Measurements from ENCODE around the gene SYT17.
"Not testable (repeated sequence)": the region's sequence is repeated elsewhere in the genome, so short reads cannot be mapped to it uniquely, and the experiment has no call there.

Gene SYT17

DNA sequence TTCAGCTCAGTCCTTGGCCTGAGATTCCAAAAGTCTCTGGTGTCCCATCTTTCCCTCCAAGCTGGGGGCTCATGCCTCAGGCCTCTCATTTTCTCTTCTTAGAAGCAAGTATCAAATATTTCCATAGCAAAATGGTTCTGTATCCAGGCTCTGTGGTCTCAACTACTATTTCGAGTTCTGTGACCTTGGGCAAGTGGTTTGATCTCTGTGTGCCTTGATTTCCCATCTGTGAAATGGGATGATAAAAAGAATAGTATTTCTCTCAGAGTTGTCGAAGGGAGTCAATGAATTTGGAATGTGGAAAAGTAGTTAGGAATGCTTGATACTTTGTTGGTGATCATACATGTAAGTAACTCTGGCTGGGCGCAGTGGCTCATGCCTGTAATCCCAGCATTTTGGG, 6.4 kb downstream of the SYT17 start:
- DNase-seq: no peak

DNA sequence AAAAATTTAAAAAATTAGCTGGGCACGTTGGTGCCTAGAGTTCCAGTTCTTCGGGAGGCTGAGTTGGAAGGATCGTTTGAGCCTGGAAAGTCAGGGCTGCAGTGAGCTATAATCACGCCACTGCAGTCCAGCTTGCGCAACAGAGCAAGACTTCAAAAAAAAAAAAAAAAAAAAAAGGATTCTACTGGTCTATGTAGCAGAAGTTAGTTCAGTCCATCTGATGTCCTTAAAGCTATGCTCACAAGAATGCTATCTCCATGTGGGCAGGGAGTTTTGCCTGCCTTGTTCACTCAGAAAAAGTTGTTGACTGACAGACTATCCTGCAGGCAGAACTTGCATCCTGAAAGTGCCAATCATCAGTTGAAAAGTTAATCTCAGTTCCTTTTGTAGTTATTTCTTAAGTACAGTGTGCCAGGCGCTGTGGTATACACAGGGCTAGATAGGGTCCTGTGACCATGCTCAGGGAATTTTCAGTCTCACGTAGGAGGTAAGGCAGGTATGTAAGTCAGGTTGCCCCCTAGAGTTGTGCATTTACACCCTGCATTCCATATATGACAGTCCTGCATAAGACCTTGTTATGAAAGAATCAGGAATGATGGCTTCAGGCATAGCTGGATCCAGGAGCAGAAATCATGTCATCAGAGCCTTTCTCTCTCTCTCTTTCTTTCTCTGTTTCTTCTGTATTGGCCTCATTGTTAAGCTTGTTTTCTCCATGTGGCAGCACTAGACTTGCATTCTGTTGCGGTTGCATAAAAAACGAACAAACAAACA, 7.6 kb downstream of the SYT17 start:
- no peak for DNase-seq

DNA sequence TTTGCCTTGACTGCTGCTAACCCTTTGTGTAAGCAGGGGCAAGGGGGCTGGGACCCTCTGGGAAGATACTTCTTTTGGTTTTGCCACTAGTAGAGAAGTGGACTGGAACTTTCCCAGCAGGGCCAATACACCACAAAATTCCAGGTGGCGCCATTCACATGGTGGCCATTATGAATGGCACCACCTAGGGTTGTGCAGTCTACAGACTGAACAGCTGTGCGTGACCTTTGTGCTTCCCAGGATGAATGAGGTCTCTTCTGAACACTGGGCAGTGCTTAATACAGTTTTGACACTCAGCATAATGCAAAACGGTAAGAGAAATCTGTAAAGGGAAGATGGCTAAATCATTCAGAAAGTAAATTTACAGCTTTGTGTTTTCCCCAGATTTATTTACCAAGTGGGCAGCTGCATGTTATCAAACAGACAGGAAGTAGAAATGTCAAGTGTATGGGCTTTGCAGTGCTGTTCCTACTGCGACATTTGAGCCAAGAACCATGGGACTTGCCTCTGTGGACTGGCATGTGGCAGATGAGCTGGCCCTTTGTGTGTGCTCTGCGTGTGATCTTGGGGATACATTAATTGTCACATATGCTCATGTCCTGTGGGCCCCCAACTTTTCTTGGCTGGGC, 9.2 kb downstream of the SYT17 start:
- no peak for DNase-seq

DNA sequence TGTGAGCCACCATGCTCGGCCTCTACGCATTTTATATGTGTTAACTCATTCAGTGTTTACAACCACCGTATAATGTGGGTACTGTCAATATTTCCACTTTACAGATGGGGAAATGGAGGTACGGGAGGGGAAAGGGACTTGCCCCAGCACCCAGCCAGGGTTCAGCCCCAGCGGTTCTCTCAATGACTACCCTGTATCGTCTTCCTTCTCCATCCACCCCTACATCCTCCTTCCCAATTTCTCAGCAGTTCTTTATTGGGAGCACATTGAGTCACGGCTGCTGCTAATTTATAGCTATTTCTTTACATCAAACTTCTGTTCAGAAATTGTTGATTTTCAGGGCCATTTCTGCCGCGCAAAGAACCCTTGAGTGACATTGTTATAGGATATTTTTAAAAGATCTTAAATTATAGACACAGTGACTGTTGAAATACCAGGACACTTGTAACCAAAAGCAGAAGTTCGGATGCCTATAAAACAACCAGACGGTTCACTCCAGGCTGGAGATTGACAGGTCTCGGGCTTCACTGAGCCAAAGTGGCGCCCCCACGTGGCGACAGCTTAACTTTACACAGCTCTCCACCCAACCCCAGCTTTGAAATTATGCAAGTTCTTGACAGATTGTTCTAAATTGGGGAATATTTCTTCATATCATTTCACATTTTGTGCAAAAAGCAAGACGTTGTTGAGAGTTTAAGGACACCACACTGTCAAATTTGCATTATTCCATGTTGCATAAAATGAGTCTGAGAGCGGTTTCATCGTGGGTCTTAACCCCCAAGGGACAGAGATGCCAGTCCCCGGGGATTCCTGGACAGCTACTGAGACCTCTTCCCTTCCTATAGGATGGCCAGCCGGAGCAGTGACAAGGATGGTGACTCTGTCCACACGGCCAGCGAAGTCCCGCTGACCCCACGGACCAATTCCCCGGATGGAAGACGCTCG, 11.8 kb downstream of the SYT17 start:
- peak; percentile 18 for DNase-seq

DNA sequence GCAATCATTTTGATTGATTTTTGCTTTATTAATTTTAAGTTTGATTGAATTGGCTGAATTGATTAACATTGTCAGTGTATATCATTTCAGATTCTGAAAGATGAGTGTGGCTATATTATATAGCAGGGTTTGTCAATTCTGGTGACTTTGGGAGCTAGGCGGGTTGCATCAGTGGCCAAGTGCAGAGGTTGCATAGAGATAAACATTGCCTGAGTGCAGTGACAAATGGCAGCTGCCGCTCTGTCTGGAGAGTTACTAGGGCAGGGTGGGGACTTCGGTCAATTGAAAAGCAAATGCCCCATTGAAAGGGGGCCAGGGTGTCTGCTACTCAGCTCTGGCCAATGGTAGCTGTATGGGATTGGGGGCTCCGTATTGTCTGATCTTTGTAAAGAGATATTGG, 12.7 kb downstream of the SYT17 start:
- DNase-seq: no peak

DNA sequence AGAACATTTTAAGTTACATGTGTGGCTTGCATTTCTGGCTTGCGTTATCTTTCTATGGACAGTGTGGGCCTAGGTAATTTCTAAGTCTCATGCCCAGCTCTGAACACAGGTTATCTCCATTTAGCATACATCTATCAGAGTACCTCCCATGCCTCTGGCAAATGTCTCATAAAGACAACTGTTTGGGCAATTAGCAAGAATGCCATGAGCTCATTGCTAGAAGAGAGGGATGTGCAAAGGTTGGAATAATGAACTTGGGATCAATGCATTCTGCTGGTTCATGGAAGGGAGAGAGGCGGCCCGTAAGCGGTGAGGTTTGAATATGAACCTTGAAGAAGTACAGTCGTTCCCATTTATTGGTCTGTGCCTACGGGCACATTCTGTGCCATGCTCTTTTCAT, 14.4 kb downstream of the SYT17 start:
- no peak for DNase-seq

DNA sequence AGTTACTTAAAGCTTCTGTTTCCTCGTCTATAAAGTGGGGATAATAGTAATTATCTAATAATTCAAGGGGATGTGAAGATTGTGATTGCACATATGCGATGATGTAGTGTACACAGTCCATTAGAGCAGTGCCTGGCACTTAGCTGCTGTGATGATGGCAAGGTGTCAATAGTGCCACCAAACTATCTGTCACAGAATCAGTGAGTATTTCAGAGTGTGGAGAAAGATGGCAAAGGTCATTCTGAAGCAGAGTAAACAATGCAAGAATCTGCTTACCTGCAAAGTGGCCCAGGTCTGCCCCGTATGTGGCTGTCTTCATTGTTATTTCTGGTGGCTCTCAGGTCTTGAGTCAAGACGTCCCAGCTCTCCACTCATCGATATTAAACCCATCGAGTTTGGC, 15.1 kb downstream of the SYT17 start:
- no peak for DNase-seq

DNA sequence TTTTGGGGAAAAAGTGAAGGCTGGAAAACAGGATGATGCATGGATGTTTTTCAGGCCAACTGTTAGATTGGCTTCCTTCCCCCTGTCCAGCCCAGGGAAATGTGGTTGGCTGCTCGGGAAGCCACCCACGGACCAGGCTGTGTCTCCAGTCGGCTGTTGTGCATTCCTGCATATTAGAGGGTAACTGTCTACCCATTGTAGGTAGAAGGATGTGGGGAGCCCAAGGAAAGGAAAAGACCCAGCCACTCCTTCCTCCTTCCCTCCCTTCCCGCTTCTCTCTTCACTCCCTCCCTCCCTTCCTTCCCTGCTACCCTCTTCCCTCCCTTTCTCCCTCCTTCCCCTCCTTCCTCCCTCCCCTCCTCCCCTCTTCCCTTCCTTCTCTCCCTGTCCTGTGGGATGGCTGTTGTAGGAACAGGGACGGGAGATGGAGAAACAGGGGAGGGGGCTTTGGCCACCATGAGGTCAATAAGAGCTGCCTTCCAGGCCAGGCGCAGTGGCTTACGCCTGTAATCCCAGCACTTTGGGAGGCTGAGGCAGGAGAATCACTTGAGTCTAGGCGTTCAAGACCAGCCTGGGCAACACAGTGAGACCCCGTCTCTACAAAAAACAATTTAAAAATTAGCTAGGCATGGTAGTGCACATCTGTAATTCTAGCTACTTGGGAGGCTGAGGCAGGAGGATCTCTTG, 16.9 kb downstream of the SYT17 start:
- DNase-seq: no peak

DNA sequence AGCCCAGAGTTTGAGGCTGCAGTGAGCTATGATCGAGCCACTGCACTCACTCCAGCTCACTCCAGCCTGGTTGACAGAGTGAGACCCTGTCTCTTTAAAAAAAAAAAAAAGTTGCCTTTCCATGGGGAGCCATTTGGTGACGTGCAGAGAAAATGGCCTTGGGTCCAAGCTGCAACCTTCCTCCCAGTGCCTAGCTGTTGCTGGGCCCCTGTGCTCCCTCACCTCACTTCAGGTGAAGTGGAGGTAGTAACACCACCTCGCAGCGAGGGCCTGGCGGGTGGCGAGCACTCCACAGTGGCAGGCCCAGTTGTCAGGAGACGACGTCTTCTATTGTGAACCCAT, 17.4 kb downstream of the SYT17 start:
- no peak for DNase-seq

DNA sequence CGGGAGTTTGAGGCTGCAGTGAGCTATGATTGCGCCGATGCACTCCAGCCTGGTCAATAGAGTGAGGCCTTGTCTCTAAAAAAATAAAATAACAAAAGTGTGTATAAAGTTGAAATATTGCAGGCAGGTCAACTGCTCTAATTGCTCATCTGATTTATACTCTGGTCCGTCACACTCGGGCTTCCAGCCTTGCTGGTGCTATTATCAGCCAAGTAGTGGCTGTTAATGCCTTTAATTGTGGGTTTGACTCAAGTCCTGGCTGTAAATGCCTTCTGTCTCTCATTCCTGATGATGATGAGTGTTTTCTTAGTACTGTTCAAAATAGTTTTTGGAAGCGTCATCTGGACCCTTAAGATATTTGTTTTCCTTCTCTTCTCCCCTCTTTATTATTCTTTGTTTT, 18.4 kb downstream of the SYT17 start:
- peak; percentile 5 for DNase-seq

DNA sequence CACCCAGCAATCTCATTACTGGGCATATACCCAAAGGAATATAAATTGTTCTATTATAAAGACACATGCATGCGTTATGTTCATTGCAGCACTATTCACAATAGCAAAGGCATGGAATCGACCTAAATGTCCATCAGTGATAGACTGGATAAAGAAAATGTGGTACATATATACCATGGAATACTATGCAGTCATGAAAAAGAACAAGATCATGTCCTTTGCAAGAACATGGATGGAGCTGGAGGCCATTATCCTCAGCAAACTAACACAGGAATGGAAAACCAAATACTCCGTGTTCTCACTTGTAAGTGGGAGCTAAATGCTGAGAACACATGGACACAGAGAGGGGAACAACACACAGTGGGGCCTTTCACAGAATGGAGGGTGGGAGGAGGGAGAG, 19.9 kb downstream of the SYT17 start:
- not testable (repeated sequence) for DNase-seq

DNA sequence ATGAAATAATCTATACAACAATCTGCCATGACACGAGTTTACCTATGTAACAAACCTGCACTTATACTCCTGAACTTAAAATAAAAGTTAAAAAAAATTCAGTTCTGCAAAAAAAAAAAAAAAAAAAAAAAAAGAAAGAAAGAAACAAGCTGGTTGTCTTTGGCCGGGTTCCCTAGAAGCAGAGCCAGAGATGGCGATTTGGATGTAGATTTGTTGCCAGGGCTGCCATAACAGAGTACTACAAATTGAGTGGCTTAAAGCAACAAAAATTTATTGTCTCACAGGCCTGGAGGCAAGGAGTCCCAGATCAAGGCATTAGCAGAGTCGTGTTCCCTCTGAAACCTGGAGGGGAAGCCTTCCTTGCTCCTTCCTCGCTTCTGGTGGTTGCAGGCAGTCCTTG, 20.4 kb downstream of the SYT17 start:
- no peak for DNase-seq

DNA sequence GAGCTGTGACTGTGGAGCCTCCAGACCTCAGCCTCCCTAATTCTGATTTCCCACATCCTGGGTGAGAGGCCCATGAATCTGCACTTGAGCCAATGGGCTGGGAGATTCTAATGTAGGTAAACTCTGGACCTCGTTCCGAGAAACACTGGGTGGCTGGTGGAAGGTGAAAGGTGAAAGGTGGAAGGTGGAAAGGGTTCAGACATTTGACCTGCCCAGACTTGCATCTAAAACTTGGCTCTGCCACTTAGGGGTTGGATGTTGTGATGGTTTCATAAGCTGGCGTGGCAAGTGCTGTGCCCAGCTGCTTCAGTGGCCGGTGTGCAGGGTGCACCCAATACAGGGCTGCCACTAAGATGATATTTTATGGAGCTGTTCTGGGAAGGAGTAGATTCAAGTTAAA, 24.8 kb downstream of the SYT17 start:
- no peak for DNase-seq

DNA sequence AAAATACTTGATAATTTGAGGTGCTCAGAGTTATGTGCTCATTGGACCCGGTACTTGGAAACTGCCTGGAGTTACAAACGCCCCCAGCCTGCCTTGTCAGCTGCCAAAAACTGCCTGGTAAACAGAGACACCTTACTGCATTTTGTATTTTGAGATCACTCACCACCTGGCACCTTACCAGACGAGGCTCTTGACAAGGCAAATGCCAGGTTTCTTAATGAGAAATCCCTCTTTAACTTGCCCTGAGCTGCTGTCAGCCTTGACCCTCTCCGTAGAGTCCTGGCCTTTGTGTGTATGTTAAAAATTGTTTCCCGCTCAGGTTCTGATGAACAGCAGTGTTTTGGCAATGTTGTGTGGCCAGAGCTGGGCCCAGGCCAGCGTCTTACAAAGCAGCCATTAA, 28.8 kb downstream of the SYT17 start:
- no peak for DNase-seq

DNA sequence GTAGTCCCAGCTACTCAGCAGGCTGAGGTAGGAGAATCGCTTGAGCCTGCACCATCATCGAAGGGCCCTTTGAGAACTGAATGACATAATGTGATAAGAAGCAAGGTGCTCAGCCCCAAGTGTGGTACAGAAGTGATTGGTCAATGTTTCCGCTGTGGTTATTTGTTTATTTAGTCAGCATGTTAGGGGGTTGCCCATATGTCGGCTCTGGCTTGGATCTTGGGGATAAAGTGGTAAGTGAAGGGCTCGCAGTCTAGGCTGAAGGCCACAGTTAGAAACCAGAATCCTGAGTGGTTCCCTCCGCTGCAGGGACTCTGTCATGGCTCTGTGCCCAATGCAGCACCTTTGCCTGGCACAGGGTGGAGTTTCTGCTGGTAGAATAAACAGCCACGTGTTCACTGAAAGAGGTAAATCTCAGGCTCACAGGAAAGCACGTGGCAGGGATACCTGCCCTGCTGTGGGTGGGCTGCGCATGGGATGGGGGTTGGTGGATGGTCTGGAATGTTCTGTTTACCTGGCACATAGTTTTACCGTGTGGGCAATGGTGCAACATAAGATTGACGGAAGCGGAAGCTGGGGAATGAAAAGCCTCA, 35.4 kb downstream of the SYT17 start:
- DNase-seq: no peak

DNA sequence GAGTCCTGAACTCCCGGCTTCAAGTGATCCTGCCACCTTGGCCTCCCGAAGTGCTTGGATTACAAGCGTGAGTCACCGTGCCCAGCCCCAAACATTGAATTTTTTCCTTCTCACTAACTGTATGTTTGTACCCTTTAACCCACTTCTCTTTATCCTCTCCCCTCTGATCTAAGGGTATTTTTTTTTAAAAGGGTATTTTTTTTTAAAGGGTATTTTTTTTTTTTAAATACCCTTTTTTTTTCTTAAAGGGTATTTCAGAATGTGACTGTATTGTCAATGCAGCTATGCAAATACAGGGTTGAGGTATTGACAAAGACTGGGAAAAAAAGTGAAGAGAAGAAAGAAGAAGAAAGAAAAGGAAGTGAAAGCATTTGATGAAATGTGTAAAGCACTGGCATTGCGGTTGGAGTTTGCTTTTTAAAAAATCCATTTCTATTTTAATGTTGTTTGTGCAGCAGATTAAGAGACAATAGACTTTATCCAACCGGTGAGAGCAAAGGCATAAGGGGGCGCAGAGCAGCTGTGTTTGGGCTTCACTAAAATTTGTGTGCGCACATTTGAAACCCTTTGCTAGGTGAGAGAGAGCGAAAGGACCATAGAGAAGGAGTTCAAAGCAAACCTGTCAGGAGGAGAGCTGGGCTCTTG, 42.4 kb downstream of the SYT17 start:
- no peak for DNase-seq

DNA sequence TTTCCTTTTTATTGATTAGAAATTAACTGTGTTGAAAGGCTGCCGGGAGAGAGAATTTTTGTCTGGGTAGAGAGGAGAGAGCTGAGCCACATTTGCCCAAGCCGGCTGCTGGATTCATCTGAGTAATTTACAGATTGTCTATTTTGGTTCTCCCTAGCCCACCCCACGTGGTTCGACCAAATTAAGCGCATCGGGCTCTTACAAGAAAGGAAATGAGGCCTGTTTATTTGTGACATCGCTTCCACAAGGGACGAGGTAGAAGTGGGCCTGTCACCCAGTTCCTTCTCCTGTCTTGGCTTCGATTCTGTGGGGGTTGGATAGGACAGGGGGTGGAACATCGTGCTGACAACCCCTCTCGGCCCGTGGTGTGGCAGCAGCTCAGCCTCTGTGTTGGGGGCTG, 42.9 kb downstream of the SYT17 start:
- DNase-seq: no peak

DNA sequence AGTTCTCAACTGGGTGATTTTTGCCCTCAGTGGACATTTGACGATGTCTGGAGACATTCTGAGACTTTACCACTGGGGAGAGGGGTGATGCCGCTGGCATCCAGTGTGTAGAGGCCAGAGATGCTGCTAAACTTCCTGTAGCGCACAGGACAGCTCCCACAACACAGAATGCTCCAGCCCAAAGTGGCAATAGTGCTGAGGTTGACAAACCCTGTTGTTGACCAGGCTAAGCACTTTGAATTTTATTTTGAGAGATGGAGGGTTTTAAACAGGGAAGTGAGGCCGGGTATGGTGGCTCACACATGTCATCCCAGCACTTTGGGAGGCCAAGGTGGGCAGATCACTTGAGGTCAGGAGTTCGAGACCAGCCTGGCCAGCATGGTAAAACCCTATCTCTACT, 44.0 kb downstream of the SYT17 start:
- DNase-seq: no peak

DNA sequence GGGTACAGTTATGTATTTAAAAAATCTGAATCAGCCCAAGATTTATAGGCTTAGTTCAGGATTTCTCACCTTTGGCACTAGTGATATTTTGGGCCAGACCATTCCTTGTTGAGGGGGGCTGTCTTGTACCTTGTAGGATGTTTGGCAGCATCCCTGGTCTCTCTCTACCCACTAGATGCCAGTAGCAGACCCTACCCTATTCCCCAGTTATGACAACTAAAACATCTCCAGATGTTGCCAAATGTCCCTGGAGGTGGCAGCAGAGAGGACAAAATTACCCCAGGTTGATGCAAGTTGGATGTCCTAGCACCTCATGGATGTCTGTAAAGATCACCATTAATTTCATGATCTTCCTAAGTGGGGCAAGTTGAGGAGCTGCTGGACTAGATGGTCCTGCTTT, 45.8 kb downstream of the SYT17 start:
- DNase-seq: no peak

DNA sequence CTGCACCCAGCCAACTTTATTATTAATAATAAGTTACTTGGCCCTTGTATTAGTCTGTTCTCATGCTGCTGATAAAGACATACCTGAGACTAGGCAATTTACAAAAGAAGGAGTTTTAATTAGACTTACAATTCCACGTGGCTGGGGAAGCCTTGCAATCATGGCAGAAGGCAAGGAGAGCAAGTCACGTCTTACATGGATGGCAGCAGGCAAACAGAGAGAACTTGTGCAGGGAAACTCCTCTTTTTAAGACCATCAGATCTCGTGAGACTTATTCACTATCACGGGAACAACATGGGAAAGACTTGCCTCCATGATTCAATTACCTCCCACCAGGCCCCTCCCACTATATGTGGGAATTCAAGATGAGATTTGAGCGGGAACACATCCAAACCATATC, 47.7 kb downstream of the SYT17 start:
- DNase-seq: no peak

DNA sequence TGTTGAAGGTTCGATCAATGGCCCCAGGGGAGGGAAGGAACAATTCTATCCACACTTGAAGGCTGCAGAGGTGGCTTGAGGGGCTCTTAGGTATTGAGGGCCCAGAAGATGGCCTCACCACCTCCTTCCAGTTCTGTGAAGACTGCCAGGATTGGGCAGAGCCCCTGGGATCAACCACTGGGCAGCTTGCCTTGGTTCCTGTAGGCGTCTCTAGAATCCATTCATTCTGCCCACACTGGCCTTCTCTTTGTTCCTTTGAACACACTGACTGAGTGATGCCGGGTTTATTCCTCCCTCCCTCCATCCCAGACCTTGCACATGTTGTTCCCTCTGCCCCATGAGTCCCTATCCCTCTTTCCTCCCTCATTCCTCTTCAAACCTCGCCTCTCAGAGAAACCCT, 50.5 kb downstream of the SYT17 start:
- DNase-seq: no peak

DNA sequence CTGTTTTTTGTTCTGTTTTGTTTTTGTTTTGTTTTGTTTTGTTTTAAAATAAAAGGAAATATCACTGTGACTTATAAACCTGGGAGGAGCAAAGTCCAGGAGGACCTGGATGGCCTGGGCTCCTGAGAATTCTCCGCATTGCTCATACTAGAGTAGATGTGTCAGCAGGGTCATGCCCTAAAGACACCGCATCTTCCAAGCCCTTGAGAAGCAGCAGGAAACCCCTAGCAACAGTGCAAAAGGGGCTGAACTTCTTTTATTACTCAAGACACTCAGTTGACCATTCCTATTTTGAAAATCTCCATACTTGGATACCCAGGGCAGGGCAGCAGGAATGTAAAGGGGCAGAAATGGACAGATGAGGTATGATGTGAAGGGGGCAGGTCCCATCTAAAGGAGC, 51.8 kb downstream of the SYT17 start:
- DNase-seq: no peak

Measured in fibroblast of skin of right quadriceps (primary cell).